Renal pelvis (tissue), 4 donors: ENCODE results near the gene PTPRN2. TPM values are rescaled to one million over a fixed set of nuclear protein-coding genes. Genes with fewer than 3 reads are reported as not detected.
"Not testable (repeated sequence)": the region's sequence is repeated elsewhere in the genome, so short reads cannot be mapped to it uniquely, and the experiment has no call there.

Experiments used
- DNase-seq: peaks from one replicate; pipeline ENCODE4 v3.0.0-alpha.2; 2013
- polyA plus RNA-seq, 3 donors: library from polyadenylated mRNA; unstranded; fragments of 120-200 nt; gene quantifications; one replicate each; pipeline ENCODE4 v1.2.1, GENCODE V29; 2013; ENCODE audit not compliant: insufficient read length in 3 of 3

Gene PTPRN2
- polyA plus RNA-seq, 3 donors: 6.6 to 7.5 (median 7.4) TPM

DNA sequence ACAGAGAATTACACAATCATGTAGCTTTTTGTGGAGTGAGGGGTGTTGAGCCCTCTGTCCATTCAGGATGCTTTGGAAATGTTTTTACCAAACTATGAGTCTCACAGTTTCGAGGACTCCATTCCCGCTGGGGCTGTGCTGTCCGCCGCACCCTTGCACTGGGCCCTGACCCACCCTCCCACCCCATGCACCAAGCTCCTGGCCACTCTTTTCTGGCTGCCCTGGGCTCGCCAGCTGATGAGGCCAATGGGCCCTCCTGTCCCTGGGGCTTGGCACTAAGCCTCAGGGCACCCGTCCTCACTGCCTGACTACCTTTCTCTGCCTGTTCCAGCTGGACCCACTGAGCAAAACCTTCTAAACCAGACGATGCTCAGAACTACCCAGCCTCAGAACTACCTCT lies 332.1 kb downstream of the PTPRN2 start:
- no peak for DNase-seq

DNA sequence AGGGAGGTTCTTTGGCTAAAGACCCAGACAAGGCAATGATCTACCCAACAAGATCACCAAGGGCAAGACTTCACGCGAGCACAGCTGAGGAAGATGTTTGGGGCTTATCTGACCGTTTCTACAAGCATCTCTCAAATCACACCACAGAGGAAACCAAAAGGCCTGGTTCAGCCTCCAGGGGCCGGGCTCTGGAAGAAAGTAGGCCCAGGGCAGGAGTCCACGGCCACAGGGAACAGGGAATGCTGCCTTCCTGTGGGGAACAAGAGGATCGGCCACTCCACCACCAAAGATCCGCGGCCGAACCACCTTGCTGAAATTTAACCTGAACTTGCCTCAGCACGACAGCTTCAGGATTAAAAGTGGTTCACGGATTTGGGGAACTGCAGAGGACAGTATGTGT lies 332.5 kb downstream of the PTPRN2 start:
- no peak for DNase-seq

DNA sequence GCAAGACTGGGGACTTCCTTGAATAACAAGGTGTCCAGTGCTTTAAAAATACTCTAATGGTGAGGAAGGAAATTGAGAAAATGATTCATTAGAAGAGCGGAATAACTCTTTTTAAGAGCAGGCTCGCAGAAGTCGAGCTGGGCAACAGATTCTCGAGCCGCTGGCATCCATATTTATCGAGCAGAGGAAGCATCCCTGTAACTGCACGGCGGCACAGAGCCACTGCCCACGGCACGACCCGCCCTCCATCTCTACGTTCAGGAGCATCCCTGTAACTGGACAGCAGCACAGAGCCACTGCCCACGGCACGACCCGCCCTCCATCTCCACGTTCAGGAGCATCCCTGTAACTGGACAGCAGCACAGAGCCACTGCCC lies 334.0 kb downstream of the PTPRN2 start:
- not testable (repeated sequence) for DNase-seq

DNA sequence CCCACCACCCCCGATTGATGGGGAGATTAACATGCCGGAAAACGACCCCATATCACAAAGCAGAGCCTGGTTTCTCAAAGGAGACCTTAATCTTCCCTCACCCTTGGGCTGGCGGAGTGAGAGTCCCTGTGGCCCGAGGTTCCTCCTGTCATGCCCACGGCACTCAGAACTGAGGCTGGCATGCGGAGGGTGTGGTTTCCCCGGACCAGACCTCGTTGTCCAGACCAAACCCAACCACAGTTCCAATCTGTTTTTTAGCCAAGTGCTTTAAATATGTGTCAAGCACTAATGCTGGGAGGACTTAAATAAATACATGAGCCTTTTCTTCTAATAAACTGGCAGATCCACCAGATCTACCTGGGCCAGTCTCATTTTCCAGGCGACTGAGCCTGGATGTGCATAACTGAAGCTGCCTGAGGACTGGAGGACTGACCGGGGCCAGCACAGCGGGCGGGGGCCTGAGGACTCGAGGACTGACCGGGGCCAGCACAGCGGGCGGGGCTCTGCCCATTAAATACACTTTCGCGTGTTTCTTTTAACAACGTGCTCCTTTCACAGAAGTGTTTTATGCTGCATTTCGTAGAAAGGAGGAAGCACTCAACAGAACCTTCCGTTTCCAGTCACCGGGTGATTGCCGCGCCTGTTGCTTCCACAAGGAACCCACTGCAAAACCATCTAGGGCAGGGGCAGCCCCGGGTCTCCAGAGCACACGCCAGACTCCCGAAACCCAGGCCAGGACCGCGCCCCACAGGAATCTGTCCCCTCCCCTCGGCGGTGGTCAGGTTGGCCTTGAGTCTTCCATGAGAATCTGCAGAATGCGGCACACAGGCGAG lies 334.6 kb downstream of the PTPRN2 start:
- DNase-seq: no peak

DNA sequence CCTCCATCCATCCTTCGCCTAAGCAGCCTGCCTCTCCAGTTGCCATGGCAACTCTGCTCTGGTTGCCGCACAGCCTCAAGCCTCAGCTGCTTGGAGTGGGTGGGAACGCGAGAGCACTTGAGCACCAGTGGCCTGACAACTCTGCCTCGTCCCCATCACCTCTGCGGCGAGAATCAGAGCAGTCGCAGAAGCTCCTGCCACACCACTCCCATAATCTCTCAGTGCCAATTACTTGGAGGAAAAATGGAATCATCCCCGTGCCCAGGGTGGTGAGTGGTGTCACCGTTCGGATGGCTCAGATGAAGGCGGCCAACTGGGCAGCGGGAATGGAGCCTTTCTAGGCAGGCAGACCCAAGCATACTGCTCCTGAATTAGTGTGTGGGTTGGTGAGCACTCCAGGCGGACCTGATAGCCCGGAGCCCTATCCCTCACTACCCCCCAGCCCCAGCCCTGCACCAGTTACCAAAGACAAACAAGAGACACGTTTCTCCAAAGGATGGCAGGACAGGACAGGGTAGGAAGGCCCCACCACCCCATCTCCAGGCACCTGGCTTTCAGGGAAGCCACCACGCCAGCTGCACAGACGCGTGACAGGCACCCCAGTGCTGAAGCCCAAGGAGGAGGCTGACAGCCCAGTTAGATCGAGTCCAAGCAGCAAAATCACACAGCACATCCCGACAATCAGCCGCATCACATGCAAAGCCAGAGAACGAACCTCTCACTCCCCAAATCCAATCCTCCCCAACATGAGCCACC lies 335.4 kb downstream of the PTPRN2 start:
- no peak for DNase-seq

DNA sequence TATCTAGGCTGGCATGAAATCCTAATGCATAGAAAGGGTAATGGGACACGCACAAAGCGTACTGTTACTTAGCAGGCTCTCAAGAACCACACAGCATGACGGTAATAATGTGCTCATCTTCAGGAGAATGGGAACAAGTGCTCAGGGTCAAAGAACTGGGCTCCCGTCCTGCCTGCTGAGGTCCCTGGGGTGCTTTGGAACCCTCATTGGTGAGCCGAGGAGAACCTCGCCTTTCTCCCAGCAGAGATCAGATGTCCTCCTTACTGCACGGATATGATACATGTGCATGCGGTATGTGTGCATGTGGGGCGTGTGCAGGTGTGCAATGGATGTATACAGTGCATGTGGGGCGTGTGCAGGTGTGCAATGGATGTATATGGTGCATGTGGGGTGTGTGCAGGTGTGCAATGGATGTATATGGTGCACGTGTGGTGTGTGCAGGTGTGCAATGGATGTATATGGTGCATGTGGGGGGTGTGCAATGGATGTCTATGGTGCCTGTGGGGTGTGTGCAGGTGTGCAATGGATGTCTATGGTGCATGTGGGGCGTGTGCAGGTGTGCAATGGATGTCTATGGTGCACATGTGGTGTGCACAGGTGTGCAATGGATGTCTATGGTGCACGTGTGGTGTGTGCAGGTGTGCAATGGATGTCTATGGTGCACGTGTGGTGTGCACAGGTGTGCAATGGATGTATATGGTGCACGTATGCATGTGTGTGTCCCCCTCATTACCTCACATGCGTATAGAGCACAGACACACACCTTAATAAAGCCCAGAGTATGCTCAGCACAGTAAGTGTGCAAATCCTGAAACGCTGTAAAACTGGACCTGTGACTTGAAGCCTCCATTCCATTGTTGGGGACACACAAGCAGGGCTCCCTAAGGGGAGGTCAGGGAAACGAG lies 336.3 kb downstream of the PTPRN2 start:
- no peak for DNase-seq

DNA sequence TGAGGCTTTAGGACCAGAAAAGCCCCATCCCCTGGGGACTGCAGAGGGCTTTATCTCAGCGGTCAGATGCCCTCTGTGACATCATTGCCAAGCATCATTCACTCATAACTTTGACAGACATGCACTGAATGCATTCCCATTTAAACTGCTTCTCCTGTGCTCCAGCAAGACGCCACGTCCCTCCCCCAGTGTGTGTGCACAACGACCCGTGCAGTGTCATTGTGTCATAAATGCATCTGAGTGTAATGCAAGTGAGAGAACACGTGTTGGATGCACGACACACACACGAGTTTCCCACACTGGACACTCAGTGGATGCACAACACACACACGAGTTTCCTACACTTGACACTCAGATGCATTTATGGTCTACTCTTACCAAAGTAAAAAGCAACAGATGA lies 337.9 kb downstream of the PTPRN2 start:
- DNase-seq: no peak

DNA sequence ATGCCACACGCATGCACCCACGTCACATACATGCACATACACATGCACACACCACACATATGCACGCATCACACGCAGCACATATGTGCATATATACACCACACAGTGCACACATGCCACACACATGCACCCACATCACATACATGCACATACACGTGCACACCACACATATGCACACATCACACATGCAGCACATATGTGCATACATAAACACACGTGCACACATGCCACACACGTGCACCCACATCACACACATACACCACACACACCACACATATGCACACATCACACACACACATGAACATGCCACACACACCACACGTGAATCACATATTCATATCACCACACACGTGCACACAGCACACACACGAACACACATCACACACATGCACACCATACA lies 338.8 kb downstream of the PTPRN2 start:
- DNase-seq: no peak

DNA sequence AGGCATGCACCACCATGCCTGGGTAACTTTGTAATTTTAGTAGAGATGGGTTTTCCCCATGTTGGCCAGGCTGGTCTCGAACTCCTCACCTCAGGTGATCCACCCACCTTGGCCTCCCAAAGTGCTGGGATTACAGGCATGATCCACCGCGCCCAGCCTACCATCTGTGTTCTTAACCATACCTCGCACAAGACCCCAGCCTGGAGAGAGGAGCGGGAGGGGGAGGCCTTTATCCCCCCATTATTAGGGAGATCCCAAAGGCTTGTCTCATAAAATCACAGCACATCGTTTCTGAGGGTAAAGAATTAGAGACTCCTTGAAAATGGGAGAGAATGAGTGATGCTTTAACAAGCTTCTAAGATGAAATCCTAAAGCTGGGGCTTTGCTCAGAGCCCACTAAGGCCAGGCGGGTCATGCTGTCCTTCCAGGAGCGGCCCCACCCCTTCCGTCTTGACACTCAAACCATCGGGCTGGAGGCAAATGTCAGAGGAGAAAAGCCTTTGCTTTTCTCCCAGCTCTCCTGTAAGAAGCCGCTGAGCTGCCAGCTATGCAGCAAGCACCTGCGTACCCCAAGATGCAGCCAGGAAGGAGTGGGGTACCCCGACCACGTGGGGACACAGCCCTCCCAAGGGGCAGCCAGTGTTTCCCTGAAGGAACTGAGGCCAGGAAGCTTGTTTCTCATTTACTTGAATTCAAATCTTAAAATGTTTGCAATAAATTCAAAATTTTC lies 339.7 kb downstream of the PTPRN2 start:
- no peak for DNase-seq

DNA sequence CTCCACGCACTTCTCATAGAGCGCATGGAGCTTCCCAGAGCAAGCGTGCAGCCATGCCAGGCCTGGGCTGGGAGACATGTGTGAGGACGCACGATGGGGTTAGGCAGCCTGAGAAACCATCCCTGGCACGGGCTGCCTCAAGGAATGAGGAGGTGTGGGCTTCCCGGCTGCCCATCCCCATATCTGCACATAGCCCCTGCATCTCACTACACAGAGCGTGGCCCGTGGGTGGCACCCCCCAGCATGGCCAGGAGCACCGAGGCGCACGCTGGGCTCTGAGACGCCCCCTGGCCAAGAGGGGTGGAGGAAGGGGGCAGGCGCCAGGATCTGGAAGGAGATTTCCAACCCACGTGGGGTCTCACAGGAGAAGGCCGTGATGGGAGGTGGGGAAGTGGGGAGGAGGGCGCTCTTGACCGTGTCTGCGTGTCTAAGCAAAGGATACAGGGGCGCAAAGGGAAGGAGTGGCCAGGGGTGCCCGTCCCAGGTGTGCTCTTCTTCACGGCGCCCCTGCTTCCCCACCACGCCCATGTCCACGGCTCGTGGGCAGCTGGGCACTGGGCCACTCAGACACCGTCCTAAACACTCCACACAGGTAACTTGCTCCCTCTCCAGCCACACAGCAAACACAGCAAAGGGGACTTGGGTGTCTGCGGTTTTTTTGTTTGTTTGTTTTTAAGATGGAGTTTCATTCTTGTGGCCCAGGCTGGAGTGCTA lies 340.5 kb downstream of the PTPRN2 start:
- no peak for DNase-seq

DNA sequence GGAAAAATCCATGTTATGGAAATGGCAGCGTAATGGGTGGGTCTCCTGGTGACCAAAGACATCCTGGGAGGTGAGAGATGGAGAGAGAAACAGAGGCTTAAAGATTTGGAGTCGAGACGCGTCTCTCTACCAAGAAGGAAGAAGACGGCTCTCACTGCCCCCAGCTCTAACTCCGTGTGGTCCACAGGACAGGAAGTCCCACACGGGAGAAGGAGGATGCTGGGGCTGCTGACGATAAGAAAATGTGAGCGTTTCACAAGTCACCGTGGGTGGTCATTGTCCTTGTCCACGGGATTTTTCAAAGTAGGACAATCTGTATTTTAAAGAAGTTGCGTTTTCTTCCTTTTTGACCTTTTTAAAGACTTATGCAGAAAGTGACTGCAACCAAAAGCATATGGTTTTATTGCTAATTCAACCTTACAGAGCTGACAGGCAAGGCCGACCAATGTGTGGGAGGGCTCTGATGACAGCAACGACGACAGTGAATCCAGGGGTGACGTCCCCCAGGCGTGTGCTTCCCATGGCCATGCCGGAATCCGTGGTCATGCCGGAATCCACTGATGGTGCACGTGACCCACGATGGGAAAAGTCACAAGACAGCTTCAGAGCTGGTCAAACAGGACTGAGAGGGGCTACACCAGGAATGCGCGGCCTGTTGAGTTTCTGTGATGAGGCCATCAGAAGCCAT lies 341.2 kb downstream of the PTPRN2 start:
- DNase-seq: no peak

DNA sequence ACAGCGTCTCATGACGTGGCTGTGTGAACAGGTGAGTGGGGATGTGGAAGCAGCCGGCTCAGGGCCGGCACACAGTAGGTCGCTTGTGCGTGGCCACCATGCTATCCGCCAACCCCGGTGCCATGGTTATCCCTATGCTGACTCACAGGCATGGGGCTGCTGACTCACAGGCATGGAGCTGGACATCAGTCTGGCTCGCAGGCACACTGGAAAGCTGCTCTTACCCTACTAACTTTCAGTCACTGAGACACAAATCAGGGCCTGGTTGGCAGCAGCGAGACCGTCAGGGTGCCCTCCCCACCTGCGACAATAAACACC lies 341.9 kb downstream of the PTPRN2 start:
- no peak for DNase-seq

DNA sequence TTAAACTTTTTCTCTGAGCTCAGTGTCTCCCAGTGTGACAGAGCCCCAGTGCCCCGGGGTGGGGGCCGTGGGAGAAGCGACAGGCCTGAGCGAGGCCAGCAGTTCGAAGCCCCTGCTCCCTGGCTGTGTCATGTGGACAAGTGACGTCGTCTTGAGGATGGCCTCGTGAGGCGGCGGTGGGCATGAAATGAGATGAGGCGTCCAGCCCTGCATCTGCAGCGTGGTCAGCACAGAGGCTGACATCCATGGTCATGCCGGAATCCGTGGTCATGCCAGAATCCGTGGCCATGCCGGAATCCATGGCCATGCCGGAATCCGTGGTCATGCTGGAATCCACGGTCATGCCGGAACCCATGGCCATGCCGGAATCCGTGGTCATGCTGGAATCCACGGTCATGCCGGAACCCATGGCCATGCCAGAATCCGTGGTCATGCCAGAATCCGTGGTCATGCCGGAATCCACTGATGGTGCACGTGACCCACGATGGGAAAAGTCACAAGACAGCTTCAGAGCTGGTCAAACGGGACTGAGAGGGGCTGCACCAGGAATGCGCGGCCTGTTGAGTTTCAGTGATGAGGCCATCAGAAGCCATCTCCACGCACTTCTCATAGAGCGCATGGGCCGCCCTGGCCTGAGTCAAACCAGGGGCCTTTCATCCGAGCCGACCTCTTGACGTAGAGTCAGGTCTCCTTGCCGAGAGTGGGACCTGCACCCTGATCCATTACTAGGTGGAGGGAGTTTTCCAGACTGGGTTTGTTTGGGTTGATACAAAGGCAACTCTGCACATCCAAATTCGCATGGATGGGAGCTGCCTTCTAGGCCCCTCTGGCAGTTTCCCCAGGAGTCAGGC lies 342.5 kb downstream of the PTPRN2 start:
- no peak for DNase-seq

DNA sequence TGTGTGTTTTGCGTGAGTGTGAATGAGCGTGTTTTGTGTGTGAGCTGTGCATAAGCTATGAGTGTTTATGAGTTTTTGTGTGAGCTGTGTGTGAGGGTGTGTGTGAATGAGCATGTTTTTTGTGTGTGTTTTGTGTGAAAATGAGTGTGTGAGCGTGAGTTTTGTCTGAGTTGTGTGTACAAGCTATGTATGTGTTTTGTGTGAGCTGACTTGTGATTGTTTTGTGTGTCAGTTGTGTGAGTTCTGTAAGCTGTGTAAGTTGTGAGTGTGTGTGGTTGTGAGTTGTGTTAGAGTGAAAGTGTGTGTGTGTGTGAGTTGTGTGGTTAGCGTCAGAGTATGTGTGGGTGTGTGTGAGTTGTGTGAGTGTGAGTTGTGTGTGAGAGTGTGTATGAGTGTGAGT lies 343.2 kb downstream of the PTPRN2 start:
- no peak for DNase-seq

DNA sequence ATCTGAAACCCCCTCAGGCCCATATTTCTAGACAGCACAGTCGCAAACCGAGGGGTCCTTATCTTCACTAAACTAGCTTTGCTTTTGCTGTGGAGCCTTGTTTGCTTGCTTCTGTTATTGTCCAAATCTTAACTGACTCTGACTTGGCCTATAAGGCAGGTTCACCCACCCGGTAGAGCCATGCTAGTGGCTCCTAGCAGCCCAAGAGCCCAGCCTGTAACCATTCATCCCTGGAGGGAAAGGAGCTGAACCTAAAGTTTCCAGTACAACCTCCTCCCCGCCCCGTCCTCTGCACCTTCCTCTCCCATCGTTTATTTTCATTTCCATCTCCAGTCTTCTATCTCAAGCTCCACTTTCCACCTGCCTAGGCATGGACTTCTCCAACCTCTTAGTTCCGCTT lies 345.7 kb downstream of the PTPRN2 start:
- DNase-seq: no peak

DNA sequence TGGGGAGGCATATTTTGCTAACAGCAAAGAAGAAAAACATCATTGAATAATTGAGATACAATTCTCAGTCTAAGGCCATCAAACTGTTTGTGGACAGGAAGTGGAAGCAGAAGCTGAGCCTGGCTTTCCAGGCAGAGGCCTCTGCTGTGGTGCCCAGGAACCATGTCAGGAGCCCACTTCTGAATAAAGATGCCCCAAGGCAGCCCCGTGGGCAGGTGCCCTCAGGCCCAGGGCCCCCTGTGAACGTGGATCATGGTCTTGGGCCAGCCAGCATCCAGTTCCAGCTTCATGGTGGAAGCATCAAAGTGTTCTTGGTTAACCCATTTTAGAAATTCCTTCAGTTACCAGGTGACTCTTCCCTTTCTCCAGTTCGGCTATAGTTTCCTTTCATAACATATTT lies 346.8 kb downstream of the PTPRN2 start:
- DNase-seq: no peak

DNA sequence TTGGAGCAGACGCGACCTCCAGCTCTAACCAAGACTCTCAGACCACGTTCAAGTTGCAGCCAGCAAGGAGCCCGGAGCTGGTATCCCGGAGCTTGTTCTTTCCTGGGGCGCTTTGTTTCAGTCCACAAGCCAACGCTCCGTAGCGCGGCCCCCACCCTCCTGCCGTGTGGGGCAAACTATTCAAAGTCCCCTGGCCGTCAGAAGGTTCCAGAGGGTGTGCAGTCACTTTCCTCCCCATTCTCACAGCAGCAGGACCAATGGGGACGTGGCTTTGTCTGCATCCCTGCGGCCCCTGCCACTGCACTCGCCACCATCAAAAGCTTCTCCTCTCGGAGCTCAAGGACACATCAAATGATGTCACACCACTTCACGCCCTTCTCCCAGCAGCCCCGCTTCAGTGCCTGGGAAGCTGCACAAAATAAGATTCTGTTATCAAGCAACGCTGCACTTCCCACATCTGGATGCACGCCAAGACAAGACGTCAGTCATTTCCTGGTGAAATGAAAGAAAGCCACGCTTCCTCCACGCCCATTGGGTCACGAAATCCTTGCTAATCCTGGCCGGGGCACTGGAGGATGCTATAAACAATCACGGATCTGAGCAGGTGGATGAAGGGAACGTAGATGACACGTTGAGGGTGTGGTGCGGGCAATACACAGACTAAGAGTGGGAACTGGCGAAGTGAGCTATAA lies 348.2 kb downstream of the PTPRN2 start:
- DNase-seq: no peak

DNA sequence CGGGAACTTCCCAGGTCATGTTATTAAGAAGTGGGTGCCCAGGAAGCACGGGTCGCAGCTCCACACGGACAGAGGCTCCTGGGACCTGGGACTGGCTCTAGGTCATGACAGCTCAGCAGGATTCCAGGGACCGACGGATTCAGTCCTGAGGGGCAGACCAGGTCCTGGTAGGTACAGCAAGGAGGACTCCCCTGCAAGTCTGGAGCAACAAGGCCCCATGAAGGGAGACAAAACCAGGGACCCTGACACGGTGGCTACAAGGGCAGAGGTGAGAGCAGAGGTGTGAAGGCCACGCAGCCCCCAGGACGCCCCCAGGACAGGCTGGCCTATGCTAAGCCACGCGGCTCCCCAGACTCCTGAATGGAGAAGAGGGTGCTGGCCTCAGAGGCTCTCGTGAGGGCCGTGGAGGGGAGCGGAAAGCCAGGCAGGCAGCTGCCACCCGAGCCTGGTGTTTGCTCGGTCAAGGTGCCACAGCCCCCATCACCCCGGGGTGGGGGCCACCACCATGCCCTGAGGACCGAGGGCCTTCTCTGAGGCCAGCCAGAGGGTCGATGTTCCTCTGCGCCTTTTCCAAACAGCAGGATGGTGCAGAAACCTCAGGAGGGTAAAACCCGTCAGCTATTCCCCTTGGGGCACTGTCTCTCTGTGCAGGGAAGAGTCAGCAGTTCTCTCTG lies 348.9 kb downstream of the PTPRN2 start:
- DNase-seq: no peak
